GM18520 (cell line): ENCODE results near the gene SCAP.
A peak's percentile ranks its signal among the peaks of the same experiment; 100 is the strongest.
"Not testable (repeated sequence)": the region's sequence is repeated elsewhere in the genome, so short reads cannot be mapped to it uniquely, and the experiment has no call there.

Experiments used
- ATAC-seq: cut with Tn5 transposase; IDR thresholded peaks from one replicate; pipeline ENCODE4 v1.9.1; 2021; ENCODE audit not compliant: unreplicated experiment

The SCAP gene

GRCh38 chr3:47399531-47400270 lies 76.0 kb downstream of the SCAP start:
- ATAC-seq, result no peak

- ATAC-seq, result no peak
These were observed 76.7 kb downstream of the SCAP start for GRCh38 chr3:47399016-47399415.

- ATAC-seq, result no peak
These were observed 77.5 kb downstream of the SCAP start for GRCh38 chr3:47398228-47398627.

GRCh38 chr3:47394881-47395280 lies 80.9 kb downstream of the SCAP start:
- ATAC-seq, result no peak

GRCh38 chr3:47394140-47394870 lies 81.4 kb downstream of the SCAP start:
- no peak for ATAC-seq

- no peak for ATAC-seq
These were observed 82.8 kb downstream of the SCAP start for GRCh38 chr3:47392933-47393332.

- no peak for ATAC-seq
These were observed 89.9 kb downstream of the SCAP start for GRCh38 chr3:47385796-47386195.

GRCh38 chr3:47385007-47385406 lies 90.7 kb downstream of the SCAP start:
- no peak for ATAC-seq

- no peak for ATAC-seq
These were observed 91.3 kb downstream of the SCAP start for GRCh38 chr3:47384425-47384824.

GRCh38 chr3:47381317-47382157 lies 94.2 kb downstream of the SCAP start:
- peak; percentile 49 for ATAC-seq

- ATAC-seq, result peak; percentile 63
These were observed 95.0 kb downstream of the SCAP start, which contains the start of gene PTPN23 for GRCh38 chr3:47380601-47381316. Gene PTPN23, plus strand, starts transcription at chr3:47381021. Its CDS starts 76 bp downstream, at chr3:47381097.

GRCh38 chr3:47380026-47380600 lies 95.6 kb downstream of the SCAP start:
- no peak for ATAC-seq

GRCh38 chr3:47379411-47379899 lies 96.3 kb downstream of the SCAP start:
- no peak for ATAC-seq

GRCh38 chr3:47378869-47379268 lies 96.9 kb downstream of the SCAP start:
- ATAC-seq, result no peak

GRCh38 chr3:47377186-47377585 lies 98.6 kb downstream of the SCAP start:
- ATAC-seq, result no peak

GRCh38 chr3:47376393-47376792 lies 99.3 kb downstream of the SCAP start:
- ATAC-seq, result no peak

GRCh38 chr3:47374587-47374986 lies 101.2 kb downstream of the SCAP start:
- ATAC-seq, result no peak

- ATAC-seq, result no peak
These were observed 104.6 kb downstream of the SCAP start for GRCh38 chr3:47370887-47371697.

- not testable (repeated sequence) for ATAC-seq
These were observed 105.7 kb downstream of the SCAP start for GRCh38 chr3:47370020-47370419.
